Activated naive CD4-positive, alpha-beta T cell treated with anti-CD3 and anti-CD28 coated beads for 36 hours (primary cell): ENCODE measurements around the gene HIPK2. TPM values are rescaled to one million over a fixed set of nuclear protein-coding genes. Genes with fewer than 3 reads are reported as not detected.

Experiments
- CTCF ChIA-PET: fragments of 350-600 bp; sonication (Branson Sonifier 250); formaldehyde crosslinking; loops from one replicate; lab custom pipeline; 2021; ENCODE audit warnings: antibody characterized with exemption; lab: Charles Lee
- DNase-seq: peaks from one replicate; pipeline ENCODE4 v3.0.0-alpha.2; 2020
- H3K27ac Mint-ChIP-seq: one replicate; pipeline ENCODE4 v1.8.0; 2021; ENCODE audit warnings: mild to moderate bottlenecking, mixed read lengths
- H3K27me3 Mint-ChIP-seq: one replicate; pipeline ENCODE4 v1.8.0; 2021; ENCODE audit warnings: low read depth, mixed read lengths
- H3K36me3 Mint-ChIP-seq: one replicate; pipeline ENCODE4 v1.8.0; 2021; ENCODE audit warnings: low read depth, mixed read lengths
- H3K4me1 Mint-ChIP-seq: one replicate; pipeline ENCODE4 v1.8.0; 2021; ENCODE audit warnings: low read depth, mixed read lengths
- H3K4me3 Mint-ChIP-seq: one replicate; pipeline ENCODE4 v1.8.0; 2021; ENCODE audit warnings: mild to moderate bottlenecking, moderate library complexity, mixed read lengths
- H3K9me3 Mint-ChIP-seq: one replicate; pipeline ENCODE4 v1.8.0; 2021; ENCODE audit warnings: mixed read lengths
- intact Hi-C: fragments of 100-400 bp; cut with micrococcal nuclease; formaldehyde crosslinking; loops from one replicate; pipeline ENCODE4 v1.15.1; 2023
- total RNA-seq, 2 experiments: library from RNA; stranded (reverse); gene quantifications; one replicate each; pipeline ENCODE4 v1.2.3, GENCODE V29; 2021

HIPK2 gene
- total RNA-seq, 2 experiments from 2014 or later, result 16.8 to 17.3 TPM

GRCh38 chr7:139749545-139749944 lies 28.3 kb downstream of the HIPK2 start:
- CTCF ChIA-PET, result no interaction called here
- no peak overlapping the region for H3K4me3 Mint-ChIP-seq
- DNase-seq, result no peak
- no peaks in the 10 kb centered on the region for H3K36me3 Mint-ChIP-seq
- H3K27ac Mint-ChIP-seq, result no peak overlapping the region
- H3K4me1 Mint-ChIP-seq, result peaks cover 39% of the 10 kb centered on the region
- intact Hi-C loops, result no loop called here
- no peaks in the 10 kb centered on the region for H3K9me3 Mint-ChIP-seq
- H3K27me3 Mint-ChIP-seq, result no peaks in the 10 kb centered on the region

DNA sequence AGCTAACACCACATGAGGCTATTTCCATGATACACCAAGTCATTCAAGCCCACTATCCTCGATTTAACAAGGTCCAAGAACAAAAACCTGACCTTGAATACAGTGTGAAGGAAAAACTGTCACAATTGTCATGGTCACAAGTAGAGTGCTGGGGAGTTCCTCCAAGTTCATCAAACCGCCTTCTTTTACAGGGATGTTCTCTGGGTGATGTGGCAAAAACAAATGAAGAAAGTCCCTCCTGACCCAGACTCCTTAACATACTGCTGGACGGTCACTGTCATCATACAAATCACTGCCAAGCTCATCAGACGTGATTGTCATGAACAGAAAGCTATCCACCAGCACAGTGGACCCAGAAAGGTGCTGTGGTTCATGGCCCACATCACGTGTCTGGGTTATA lies 28.9 kb downstream of the HIPK2 start:
- Mint-ChIP-seq H3K36me3 (peaks cover 2% of the 10 kb centered on the region), H3K9me3 (no peaks in the 10 kb centered on the region), H3K27me3 (no peaks in the 10 kb centered on the region), H3K4me3 (no peak overlapping the region), H3K27ac (no peak overlapping the region), H3K4me1 (peaks cover 36% of the 10 kb centered on the region)
- intact Hi-C loops, result no loop called here
- DNase-seq, result no peak
- CTCF ChIA-PET, result no interaction called here

DNA sequence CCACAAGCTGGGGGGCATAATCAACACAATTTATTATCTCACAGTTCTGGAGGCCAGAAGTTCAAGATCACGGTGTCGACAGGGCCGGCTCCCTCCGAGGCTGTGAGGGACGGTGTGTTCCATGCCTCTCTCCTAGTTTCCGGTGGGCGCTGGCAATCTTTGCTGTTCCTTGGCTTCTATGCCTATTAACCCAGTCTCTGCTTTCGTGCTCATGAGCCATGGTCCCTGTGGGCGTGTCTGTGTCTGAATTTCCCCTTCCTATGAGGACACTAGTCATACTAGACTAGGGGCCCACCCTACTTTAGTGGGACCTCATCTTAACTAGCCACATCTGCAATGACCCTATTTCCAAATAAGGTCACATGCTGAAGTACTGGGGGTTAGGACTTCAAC lies 29.4 kb downstream of the HIPK2 start:
- Mint-ChIP-seq H3K36me3 (peaks cover 2% of the 10 kb centered on the region), H3K4me1 (peaks cover 31% of the 10 kb centered on the region), H3K9me3 (no peaks in the 10 kb centered on the region), H3K27ac (no peak overlapping the region), H3K27me3 (no peaks in the 10 kb centered on the region), H3K4me3 (no peak overlapping the region)
- intact Hi-C loops, result no loop called here
- CTCF ChIA-PET, result no interaction called here
- DNase-seq, result no peak

DNA sequence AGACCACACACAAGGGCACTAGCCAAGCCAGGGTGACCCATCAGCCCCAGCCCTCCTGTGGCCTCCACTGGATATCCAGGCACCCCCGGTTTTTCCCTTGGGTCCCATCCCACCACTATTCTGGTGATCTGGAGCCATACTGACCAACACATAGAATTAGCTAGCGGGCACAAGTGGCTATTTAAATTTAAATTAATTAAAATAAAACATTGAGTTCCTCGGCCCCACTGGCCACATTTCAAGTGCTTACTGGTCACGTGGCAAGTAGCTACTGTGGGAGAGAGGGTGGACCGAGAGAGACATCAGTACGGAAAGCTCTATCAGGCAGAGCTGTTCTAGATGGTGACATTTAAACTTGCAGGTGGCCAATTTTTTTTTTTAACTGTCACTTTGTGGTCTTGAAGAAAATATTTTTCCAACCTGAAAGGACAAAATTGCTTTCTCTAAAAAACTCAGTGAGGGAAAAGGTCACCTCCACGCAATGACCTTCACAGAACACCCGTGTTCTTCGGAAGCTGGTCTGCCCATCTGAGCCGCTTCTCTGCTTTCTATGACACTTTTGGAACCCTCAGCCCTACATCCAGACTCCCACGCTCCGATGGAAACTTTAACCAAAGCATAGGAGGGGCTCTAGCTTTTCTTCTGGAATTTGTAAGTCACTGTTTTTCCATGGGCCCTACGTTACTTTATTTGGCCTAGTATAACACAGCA lies 30.0 kb downstream of the HIPK2 start:
- CTCF ChIA-PET, result interaction anchor here (1.2 kb wide), 1 partner anchor 102 kb away, joined by 6 read pairs; no protein-coding TSS in a partner anchor
- H3K27me3 Mint-ChIP-seq, result no peaks in the 10 kb centered on the region
- H3K9me3 Mint-ChIP-seq, result no peaks in the 10 kb centered on the region
- H3K4me1 Mint-ChIP-seq, result peaks cover 26% of the 10 kb centered on the region
- H3K27ac Mint-ChIP-seq, result no peak overlapping the region
- intact Hi-C loops, result no loop called here
- no peak overlapping the region for H3K4me3 Mint-ChIP-seq
- DNase-seq, result no peak
- H3K36me3 Mint-ChIP-seq, result peaks cover 2% of the 10 kb centered on the region

DNA sequence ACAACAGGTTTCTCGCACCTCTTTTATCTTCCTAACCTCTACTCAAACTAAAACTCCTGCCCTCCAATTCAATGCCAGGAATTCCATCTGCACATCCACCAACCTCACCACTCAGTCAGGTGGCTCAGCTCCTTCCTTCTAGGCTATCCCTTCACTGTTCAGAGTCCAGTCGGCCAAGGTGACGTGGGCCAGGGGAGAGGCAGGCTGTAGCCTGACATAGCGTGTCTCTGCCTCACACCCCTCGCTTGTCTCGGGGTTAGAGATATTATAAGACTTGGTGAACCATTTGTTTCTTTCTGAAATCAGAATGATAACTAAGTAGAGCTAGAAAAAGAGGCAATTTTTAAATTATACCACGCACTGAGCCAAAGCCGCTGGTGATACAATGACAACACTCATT lies 31.1 kb downstream of the HIPK2 start:
- CTCF ChIA-PET, result interaction anchor here (1.2 to 2.2 kb wide), 4 partner anchors 25 to 127 kb away, joined by 3 to 6 read pairs (median 4); no protein-coding TSS in a partner anchor
- intact Hi-C loops, result no loop called here
- Mint-ChIP-seq H3K27ac (no peak overlapping the region), H3K36me3 (peaks cover 2% of the 10 kb centered on the region), H3K4me3 (no peak overlapping the region), H3K27me3 (no peaks in the 10 kb centered on the region), H3K4me1 (peaks cover 20% of the 10 kb centered on the region), H3K9me3 (no peaks in the 10 kb centered on the region)
- no peak for DNase-seq

DNA sequence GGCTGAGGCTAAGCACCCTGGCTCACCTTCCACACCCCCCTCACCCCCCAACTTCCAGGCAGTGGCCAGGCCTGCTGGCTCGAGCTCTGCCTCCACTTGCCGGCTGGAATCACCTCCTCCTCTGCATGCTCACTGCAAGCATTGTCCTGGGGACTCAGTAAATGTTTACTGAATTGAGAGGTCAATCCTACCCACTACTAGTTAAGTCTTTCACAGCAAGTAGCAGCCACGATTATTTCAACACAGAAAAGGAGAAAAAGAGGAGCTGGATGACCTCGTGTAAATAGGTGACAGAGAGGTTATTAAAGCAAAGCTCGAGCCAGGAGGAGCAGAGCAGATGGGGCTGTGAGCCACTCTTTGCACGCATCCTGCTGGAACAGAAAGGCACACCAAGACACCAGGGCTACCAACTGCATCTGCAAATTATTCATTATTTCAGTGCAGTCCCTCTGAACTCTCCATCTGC lies 32.1 kb downstream of the HIPK2 start:
- no peaks in the 10 kb centered on the region for H3K9me3 Mint-ChIP-seq
- no peaks in the 10 kb centered on the region for H3K27me3 Mint-ChIP-seq
- no peak overlapping the region for H3K4me3 Mint-ChIP-seq
- no peak for DNase-seq
- H3K36me3 Mint-ChIP-seq, result peaks cover 2% of the 10 kb centered on the region
- H3K27ac Mint-ChIP-seq, result no peak overlapping the region
- intact Hi-C loops, result no loop called here
- peaks cover 17% of the 10 kb centered on the region for H3K4me1 Mint-ChIP-seq
- CTCF ChIA-PET, result interaction anchor here (1.2 to 2.2 kb wide), 4 partner anchors 26 to 144 kb away, joined by 3 to 6 read pairs (median 4); no protein-coding TSS in a partner anchor

DNA sequence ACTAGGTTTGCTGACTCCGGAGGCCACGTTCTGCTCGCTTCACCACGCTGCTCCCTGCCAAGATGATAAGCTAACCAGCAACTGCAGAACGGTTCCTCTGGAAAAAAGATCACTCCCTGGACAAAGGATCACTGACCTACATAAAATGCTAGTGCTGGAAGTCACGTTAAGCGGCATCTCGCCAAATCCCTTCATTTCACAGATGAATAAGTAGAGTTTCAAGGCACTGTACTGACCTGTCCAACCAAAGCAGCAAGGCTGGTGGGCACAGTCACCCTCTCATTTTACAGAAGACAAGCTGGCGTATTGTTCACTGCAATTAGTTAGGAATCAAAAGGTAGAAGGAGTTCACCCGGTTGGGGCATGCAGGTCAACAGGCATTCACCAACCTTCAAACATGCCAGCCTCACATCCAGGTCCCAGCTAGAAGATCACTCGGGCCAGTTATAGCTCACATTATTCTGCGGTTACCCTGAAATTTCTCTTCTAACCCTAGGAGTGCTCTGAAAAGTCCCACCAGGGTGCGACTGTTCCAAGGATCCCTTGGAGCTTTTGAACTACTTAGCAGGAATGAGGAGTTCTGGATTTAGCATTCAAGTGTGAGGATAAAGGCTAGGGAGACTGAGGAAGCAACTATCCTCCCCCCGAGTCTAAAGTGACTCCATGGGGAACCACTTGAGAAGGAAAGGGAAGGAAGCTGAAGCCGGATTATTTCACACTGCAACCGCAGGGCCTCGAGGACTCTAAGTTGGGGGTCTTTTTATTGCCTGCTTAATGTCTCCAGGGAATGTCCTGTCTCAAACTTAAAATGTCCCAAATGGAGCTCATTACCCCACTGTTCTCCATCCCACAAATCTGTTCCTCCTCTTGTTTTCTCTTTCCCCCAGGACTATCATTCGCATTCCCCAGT lies 32.8 kb downstream of the HIPK2 start:
- Mint-ChIP-seq H3K36me3 (peaks cover 2% of the 10 kb centered on the region), H3K9me3 (no peaks in the 10 kb centered on the region), H3K4me3 (no peak overlapping the region), H3K27me3 (no peaks in the 10 kb centered on the region), H3K4me1 (peaks cover 13% of the 10 kb centered on the region), H3K27ac (no peak overlapping the region)
- intact Hi-C loops, result no loop called here
- no peak for DNase-seq
- CTCF ChIA-PET, result interaction anchor here (1.2 to 2.2 kb wide), 4 partner anchors 26 to 143 kb away, joined by 3 to 6 read pairs (median 4); no protein-coding TSS in a partner anchor

DNA sequence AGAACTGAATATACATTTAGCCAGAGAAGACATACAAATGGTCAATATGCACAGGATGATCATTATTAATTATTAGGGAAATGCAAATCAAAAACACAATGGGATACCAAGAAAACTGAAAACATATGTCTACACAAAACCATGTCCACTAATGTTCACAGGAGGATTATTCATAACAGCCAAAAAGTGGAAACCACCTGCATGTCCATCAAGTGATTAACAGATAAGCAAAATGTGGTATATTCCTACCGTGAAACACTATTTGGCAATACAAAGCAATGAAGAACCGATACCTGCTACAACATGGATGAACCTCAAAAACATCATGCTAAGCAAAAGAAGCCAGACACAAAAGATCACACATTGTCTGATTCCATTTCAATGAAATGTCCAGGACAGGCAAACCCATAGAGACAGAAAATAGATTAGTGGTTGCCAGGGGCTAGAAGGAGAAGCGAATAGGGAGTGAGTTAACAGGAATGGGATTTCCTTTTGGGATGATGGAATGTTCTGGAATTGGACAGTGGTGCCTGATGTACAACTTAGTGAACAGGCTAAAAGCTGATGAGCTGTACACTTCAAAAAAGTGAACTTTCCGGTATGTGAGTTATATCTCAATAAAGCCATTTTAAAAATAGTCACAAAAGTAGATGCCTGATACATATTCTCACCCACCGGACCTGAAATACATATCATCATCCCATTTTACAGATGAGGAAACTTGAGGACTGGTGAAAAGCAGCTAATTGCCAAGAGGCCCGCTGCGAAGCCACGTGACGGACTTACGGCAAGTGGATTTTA lies 33.6 kb downstream of the HIPK2 start:
- no peak overlapping the region for H3K4me3 Mint-ChIP-seq
- CTCF ChIA-PET, result interaction anchor here (1.6 to 2.2 kb wide), 2 partner anchors 98 to 142 kb away, joined by 4 to 6 read pairs; no protein-coding TSS in a partner anchor

DNA sequence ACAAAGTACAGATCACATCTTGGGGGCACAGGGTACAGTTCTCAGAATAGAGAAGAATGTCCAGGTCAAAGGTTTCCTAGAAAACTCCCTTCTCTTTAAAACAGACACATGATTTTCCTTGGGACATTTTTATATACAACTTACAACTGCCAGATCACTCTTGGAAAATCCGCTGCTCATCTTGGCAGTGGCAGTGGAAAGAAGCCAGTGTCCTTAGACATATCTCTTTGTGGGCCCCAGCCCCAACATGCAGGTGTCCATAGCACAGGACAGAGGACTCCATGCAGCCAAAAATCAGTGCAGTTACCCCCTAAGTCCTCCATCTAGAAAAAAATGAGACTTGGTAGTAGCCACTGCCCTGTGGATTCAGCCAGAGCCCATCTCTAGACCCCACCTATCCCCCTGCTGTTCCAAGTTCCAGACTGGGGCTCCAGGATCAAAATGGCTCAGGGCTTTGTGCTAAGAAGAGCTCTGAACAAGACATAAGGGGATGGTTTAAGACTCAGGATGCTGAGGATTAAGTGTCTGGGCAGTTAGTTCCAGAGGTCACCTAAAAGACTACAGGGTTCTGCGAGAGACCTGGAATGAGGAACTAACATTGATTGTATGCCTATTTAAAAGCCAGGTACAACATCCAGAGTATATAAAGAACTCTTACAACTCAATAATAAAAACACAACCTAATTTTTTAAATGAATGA lies 34.4 kb downstream of the HIPK2 start:
- H3K36me3 Mint-ChIP-seq, result peaks cover 2% of the 10 kb centered on the region
- H3K9me3 Mint-ChIP-seq, result no peaks in the 10 kb centered on the region
- H3K27me3 Mint-ChIP-seq, result no peaks in the 10 kb centered on the region
- no peak for DNase-seq
- H3K27ac Mint-ChIP-seq, result no peak overlapping the region
- intact Hi-C loops, result no loop called here
- CTCF ChIA-PET, result no interaction called here
- H3K4me1 Mint-ChIP-seq, result peaks cover 23% of the 10 kb centered on the region
- H3K4me3 Mint-ChIP-seq, result no peak overlapping the region

More for the DNA sequence above, 33.6 kb downstream of the HIPK2 start:
- peaks cover 16% of the 10 kb centered on the region for H3K4me1 Mint-ChIP-seq
- intact Hi-C loops, result no loop called here
- H3K9me3 Mint-ChIP-seq, result no peaks in the 10 kb centered on the region
- H3K27ac Mint-ChIP-seq, result no peak overlapping the region
- DNase-seq, result no peak
- peaks cover 2% of the 10 kb centered on the region for H3K36me3 Mint-ChIP-seq
- H3K27me3 Mint-ChIP-seq, result no peaks in the 10 kb centered on the region

DNA sequence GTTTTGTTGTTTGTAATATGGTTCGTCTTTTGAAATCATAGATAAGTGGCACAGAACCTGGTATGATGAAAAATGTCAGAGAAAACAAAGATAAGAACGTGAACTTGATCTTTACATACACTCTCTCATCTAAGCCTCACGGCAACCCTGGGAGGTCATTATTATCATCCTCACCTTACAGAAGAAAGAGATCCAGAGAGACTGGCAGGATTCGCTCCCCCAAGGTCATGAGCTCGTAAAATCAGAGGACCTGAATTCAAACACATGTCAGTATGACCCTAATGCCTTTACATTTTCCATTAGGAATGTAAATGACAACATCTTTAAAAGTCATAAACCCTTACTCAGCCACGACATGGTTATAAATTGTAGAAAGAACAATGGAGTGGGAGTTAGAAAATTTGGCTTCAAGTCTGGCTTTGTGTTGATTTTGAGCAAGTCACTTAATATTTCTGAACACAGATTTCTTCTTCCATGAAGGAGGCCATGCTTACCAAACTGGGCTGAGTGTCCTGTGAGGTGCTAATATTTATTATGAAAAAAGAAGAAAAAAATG lies 35.9 kb downstream of the HIPK2 start:
- Mint-ChIP-seq H3K4me1 (peaks cover 39% of the 10 kb centered on the region), H3K36me3 (peaks cover 2% of the 10 kb centered on the region), H3K27ac (no peak overlapping the region), H3K4me3 (no peak overlapping the region), H3K27me3 (no peaks in the 10 kb centered on the region), H3K9me3 (no peaks in the 10 kb centered on the region)
- CTCF ChIA-PET, result interaction anchor here (1.0 kb wide), 1 partner anchor 21 kb away, joined by 3 read pairs; no protein-coding TSS in a partner anchor
- no peak for DNase-seq
- intact Hi-C loops, result no loop called here

DNA sequence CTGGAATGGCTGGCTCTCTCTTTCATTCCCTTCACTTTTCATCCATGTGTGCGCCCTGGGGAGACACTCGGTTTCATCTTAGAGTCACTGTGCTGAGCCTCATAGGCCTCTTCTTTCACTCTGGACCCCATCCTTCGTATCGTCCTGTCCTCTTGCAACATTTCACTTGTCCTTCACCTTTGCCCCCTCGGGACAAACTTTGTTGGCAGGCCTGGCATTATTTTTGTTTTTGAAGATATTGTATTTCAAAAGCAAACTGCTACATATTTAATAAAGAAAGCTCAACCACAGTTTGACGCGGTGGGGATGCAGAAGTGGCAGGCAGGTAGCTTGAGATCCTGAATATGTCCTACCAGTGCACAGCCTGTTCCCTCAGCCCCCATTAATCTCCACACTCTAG lies 36.6 kb downstream of the HIPK2 start:
- intact Hi-C loops, result no loop called here

More for the DNA sequence above, 36.6 kb downstream of the HIPK2 start:
- H3K4me1 Mint-ChIP-seq, result peaks cover 42% of the 10 kb centered on the region
- H3K36me3 Mint-ChIP-seq, result peaks cover 2% of the 10 kb centered on the region
- no peak for DNase-seq
- CTCF ChIA-PET, result interaction anchor here (1.0 kb wide), 1 partner anchor 22 kb away, joined by 3 read pairs; no protein-coding TSS in a partner anchor
- H3K4me3 Mint-ChIP-seq, result no peak overlapping the region
- H3K9me3 Mint-ChIP-seq, result no peaks in the 10 kb centered on the region
- H3K27ac Mint-ChIP-seq, result no peak overlapping the region
- no peaks in the 10 kb centered on the region for H3K27me3 Mint-ChIP-seq
